Liver (tissue), 9 donors: ENCODE results near the gene BCL2L11. TPM values are rescaled to one million over a fixed set of nuclear protein-coding genes. Genes with fewer than 3 reads are reported as not detected.

Source experiments
- DNase-seq: peaks from one replicate; pipeline ENCODE4 v3.0.0-alpha.2; 2017; ENCODE audit warnings: low spot score
- H3K27ac ChIP-seq, 2 donors: one replicate each; pipeline ENCODE4 v1.7.0; 2013; ENCODE audit warnings: inconsistent platforms in 2 of 2, low read length in 2 of 2, control low read depth in 1 of 2, low read depth in 1 of 2, mild to moderate bottlenecking in 1 of 2
- H3K27me3 ChIP-seq, 4 donors: one replicate each; pipeline versions ENCODE4 v1.6.1 to v1.7.0; 2013; ENCODE audit warnings: low read length in 3 of 4, inconsistent platforms in 1 of 4, mild to moderate bottlenecking in 1 of 4, moderate library complexity in 1 of 4; ENCODE audit not compliant: control insufficient read depth in 4 of 4, insufficient read depth in 4 of 4
- H3K36me3 ChIP-seq, 4 donors: one replicate each; pipeline versions ENCODE4 v1.6.1 to v1.7.0; 2013; ENCODE audit warnings: low read length in 3 of 4, mild to moderate bottlenecking in 3 of 4, low read depth in 1 of 4, moderate library complexity in 1 of 4; ENCODE audit not compliant: control insufficient read depth in 4 of 4, insufficient read depth in 3 of 4
- H3K4me1 ChIP-seq, 4 donors: one replicate each; pipeline versions ENCODE4 v1.6.1 to v1.7.0; 2013; ENCODE audit warnings: low read length in 3 of 4, mild to moderate bottlenecking in 3 of 4, moderate library complexity in 1 of 4; ENCODE audit not compliant: control insufficient read depth in 4 of 4, insufficient read depth in 4 of 4
- H3K4me3 ChIP-seq, 3 donors: one replicate each; pipeline versions ENCODE4 v1.6.1 to v1.7.0; 2013; ENCODE audit warnings: low read length in 3 of 3, control low read depth in 1 of 3, low read depth in 1 of 3, mild to moderate bottlenecking in 1 of 3
- H3K9ac ChIP-seq, 2 donors: one replicate each; pipeline ENCODE4 v1.7.0; 2013; ENCODE audit warnings: low read length in 2 of 2, mild to moderate bottlenecking in 2 of 2, moderate library complexity in 2 of 2, control low read depth in 1 of 2, low read depth in 1 of 2
- H3K9me3 ChIP-seq, 4 donors: one replicate each; pipeline versions ENCODE4 v1.6.1 to v1.7.0; 2013; ENCODE audit warnings: low read length in 3 of 4; ENCODE audit not compliant: control insufficient read depth in 4 of 4
- ATF3 ChIP-seq: IDR thresholded peaks from 2 replicates; pipeline ENCODE4 v1.6.1; 2016; ENCODE audit warnings: antibody characterized with exemption
- CTCF ChIP-seq: fragments of 150-350 bp; IDR thresholded peaks from 2 replicates; pipeline ENCODE4 v1.5.1; 2017; ENCODE audit warnings: improper control_type of control experiment, low read depth, low read length; ENCODE audit not compliant: missing input control
- EGR1 ChIP-seq, 2 donors: IDR thresholded peaks; 2 replicates each; pipeline ENCODE4 v1.6.1; 2016 to 2018; ENCODE audit warnings: antibody characterized with exemption in 2 of 2, low read depth in 2 of 2
- FOXA1 ChIP-seq: IDR thresholded peaks from 2 replicates; pipeline ENCODE4 v1.6.1; 2016; ENCODE audit warnings: antibody characterized with exemption
- FOXA2 ChIP-seq: IDR thresholded peaks from 2 replicates; pipeline ENCODE4 v1.6.1; 2016; ENCODE audit warnings: antibody characterized with exemption
- GABPA ChIP-seq, 2 donors: IDR thresholded peaks in 1 of 2; conservative IDR thresholded peaks in 1 of 2; 2 replicates each; pipeline ENCODE4 v1.6.1; 2016; ENCODE audit warnings: antibody characterized with exemption in 2 of 2, mild to moderate bottlenecking in 1 of 2, moderate library complexity in 1 of 2
- HNF4A ChIP-seq, 2 donors: conservative IDR thresholded peaks; 2 replicates each; pipeline ENCODE4 v1.6.1; 2016; ENCODE audit warnings: antibody characterized with exemption in 2 of 2, mild to moderate bottlenecking in 2 of 2
- HNF4G ChIP-seq: IDR thresholded peaks from 2 replicates; pipeline ENCODE4 v1.6.1; 2016; ENCODE audit warnings: antibody characterized with exemption
- MAX ChIP-seq: IDR thresholded peaks from 2 replicates; pipeline ENCODE4 v1.6.1; 2016; ENCODE audit warnings: antibody characterized with exemption
- NR2F2 ChIP-seq: IDR thresholded peaks from 2 replicates; pipeline ENCODE4 v1.6.1; 2016; ENCODE audit warnings: antibody characterized with exemption
- REST ChIP-seq: IDR thresholded peaks from 2 replicates; pipeline ENCODE4 v1.6.1; 2016; ENCODE audit warnings: antibody characterized with exemption, mild to moderate bottlenecking
- RXRA ChIP-seq, 2 donors: IDR thresholded peaks; 2 replicates each; pipeline ENCODE4 v1.6.1; 2017 to 2018; ENCODE audit warnings: antibody characterized with exemption in 2 of 2, mild to moderate bottlenecking in 1 of 2
- SP1 ChIP-seq: IDR thresholded peaks from 2 replicates; pipeline ENCODE4 v1.6.1; 2018; ENCODE audit warnings: antibody characterized with exemption, mild to moderate bottlenecking
- YY1 ChIP-seq: IDR thresholded peaks from 2 replicates; pipeline ENCODE4 v1.6.1; 2016; ENCODE audit warnings: antibody characterized with exemption, mild to moderate bottlenecking
- WGBS: extraction: QIAGEN DNeasy Blood & Tissue Kit; methylation state at CpG from one replicate; pipeline ENCODE4 v1.1.7; 2013; 5-methylcytosine and 5-hydroxymethylcytosine counted together
- polyA plus RNA-seq, 2 donors: library from polyadenylated mRNA; stranded (reverse) in 1 of 2; unstranded in 1 of 2; fragments of 200-250 nt in 1 of 2; fragments of >200 nt in 1 of 2; fragmentation: Nextera tagmentation in 1 of 2; extraction: Ambion mirVana in 1 of 2; gene quantifications; one replicate each; pipeline versions ENCODE4 v1.2.1 to v1.2.3, GENCODE V29; 2013 to 2015
- total RNA-seq, 2 donors: library from RNA; depleted of rRNA; stranded (reverse); fragments of >200 nt; gene quantifications; one replicate each; pipeline ENCODE4 v1.2.3, GENCODE V29; 2014
- donor health status: healthy.
- donor health status: healthy.
- donor health status: healthy.
- donor health status: healthy.
- donor health status: healthy.

BCL2L11 gene
- total and polyA plus RNA-seq, 4 donors, result 5.0 to 19.5 (median 12.2) TPM

- no peak for TF ChIP-seq CTCF
These were observed 25.2 kb downstream of the BCL2L11 start (continued) for GRCh38 chr2:111145951-111146350.

GRCh38 chr2:111148225-111148873 is 27.6 kb downstream of the BCL2L11 start:
- no peak for TF ChIP-seq CTCF
- TF ChIP-seq NR2F2, result no peak
- TF ChIP-seq ATF3, result no peak
- TF ChIP-seq HNF4G, result no peak
- TF ChIP-seq YY1, result no peak
- TF ChIP-seq GABPA (IDR thresholded peaks at IDR 0.05 in 1 of 2, conservative IDR thresholded peaks at IDR 0.05 in 1 of 2), result no peak
- TF ChIP-seq MAX, result no peak

GRCh38 chr2:111148925-111149324 is 28.2 kb downstream of the BCL2L11 start:
- Histone ChIP-seq H3K9ac (no peak overlapping the region), H3K27ac (no peak overlapping the region), H3K4me1 (peaks cover 0 to 2% (median under 1%) of the 10 kb centered on the region in 4 donors), H3K27me3 (no peaks in the 10 kb centered on the region), H3K9me3 (no peaks in the 10 kb centered on the region), H3K4me3 (no peak overlapping the region), H3K36me3 (peaks cover 3 to 47% (median 32%) of the 10 kb centered on the region in 4 donors)
- no peak for TF ChIP-seq RXRA (IDR thresholded peaks at IDR 0.05)
- TF ChIP-seq NR2F2, result peak; percentile 43
- DNase-seq, result no peak
- 81% methylated on average over 8 of the region's 8 CpGs for whole genome bisulfite sequencing

More at GRCh38 chr2:111148225-111148873, 27.6 kb downstream of the BCL2L11 start:
- H3K27ac ChIP-seq, result no peak overlapping the region
- WGBS, result 92% methylated on average over 3 of the region's 3 CpGs
- H3K4me1 ChIP-seq, result peaks cover 0 to 2% (median under 1%) of the 10 kb centered on the region in 4 donors
- no peaks in the 10 kb centered on the region for H3K9me3 ChIP-seq
- peaks cover 3 to 47% (median 30%) of the 10 kb centered on the region in 4 donors for H3K36me3 ChIP-seq
- no peaks in the 10 kb centered on the region for H3K27me3 ChIP-seq
- no peak overlapping the region for H3K4me3 ChIP-seq
- H3K9ac ChIP-seq, result no peak overlapping the region
- DNase-seq, result no peak

GRCh38 chr2:111149882-111150455 is 29.3 kb downstream of the BCL2L11 start:
- no peak for DNase-seq
- H3K9me3 ChIP-seq, result no peaks in the 10 kb centered on the region
- H3K4me1 ChIP-seq, result peaks cover 0 to 2% (median under 1%) of the 10 kb centered on the region in 4 donors
- no peak overlapping the region for H3K27ac ChIP-seq
- no peak overlapping the region for H3K9ac ChIP-seq
- no peak overlapping the region for H3K4me3 ChIP-seq
- 97% methylated on average over 7 of the region's 7 CpGs for WGBS
- no peaks in the 10 kb centered on the region for H3K27me3 ChIP-seq
- H3K36me3 ChIP-seq, result peaks cover 3 to 48% (median 29%) of the 10 kb centered on the region in 4 donors
- TF ChIP-seq HNF4A (conservative IDR thresholded peaks at IDR 0.05) (no peak), MAX (no peak), HNF4G (no peak), FOXA2 (no peak), REST (no peak), SP1 (no peak), RXRA (IDR thresholded peaks at IDR 0.05) (no peak), EGR1 (IDR thresholded peaks at IDR 0.05; ENCODE audit: low read depth in 2 of 2) (no peak), FOXA1 (no peak), GABPA (IDR thresholded peaks at IDR 0.05 in 1 of 2, conservative IDR thresholded peaks at IDR 0.05 in 1 of 2) (no peak)
